PC-9 (cell line): ENCODE data around the gene TH.

Source experiments
- EZH2 ChIP-seq: fragments of 200-600 bp; sonication (generic); IDR thresholded peaks from 2 replicates; pipeline ENCODE4 v1.8.0; 2017; ENCODE audit warnings: antibody characterized with exemption, low read depth
- TF ChIP-seq, protein P1 (sequence below): fragments of 200-600 bp; sonication (generic); conservative IDR thresholded peaks from 2 replicates; pipeline ENCODE4 v1.6.1; 2017; ENCODE audit warnings: mixed run types, antibody characterized with exemption, mild to moderate bottlenecking, moderate library complexity

GRCh38 chr11:2126520-2127085 is 45.0 kb downstream of the TH start:
- TF ChIP-seq, protein P1, sequence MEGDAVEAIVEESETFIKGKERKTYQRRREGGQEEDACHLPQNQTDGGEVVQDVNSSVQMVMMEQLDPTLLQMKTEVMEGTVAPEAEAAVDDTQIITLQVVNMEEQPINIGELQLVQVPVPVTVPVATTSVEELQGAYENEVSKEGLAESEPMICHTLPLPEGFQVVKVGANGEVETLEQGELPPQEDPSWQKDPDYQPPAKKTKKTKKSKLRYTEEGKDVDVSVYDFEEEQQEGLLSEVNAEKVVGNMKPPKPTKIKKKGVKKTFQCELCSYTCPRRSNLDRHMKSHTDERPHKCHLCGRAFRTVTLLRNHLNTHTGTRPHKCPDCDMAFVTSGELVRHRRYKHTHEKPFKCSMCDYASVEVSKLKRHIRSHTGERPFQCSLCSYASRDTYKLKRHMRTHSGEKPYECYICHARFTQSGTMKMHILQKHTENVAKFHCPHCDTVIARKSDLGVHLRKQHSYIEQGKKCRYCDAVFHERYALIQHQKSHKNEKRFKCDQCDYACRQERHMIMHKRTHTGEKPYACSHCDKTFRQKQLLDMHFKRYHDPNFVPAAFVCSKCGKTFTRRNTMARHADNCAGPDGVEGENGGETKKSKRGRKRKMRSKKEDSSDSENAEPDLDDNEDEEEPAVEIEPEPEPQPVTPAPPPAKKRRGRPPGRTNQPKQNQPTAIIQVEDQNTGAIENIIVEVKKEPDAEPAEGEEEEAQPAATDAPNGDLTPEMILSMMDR = no peak
- no peak for TF ChIP-seq EZH2
